SK-N-SH (cell line): Measurements from ENCODE around the gene RNF150. TPM values are rescaled to one million over a fixed set of nuclear protein-coding genes. Genes with fewer than 3 reads are reported as not detected.
"Not testable (repeated sequence)": the region's sequence is repeated elsewhere in the genome, so short reads cannot be mapped to it uniquely, and the experiment has no call there.

ENCODE experiments used
- CTCF ChIA-PET: fragments of 300-600, 350-600 bp; formaldehyde crosslinking; extraction: SDS; loops from one replicate; lab custom pipeline; 2021; lab: Yijun Ruan, JAX
- POLR2A ChIA-PET: fragments of 350-600 bp; sonication (Branson Sonifier 250); formaldehyde crosslinking; extraction: SDS; loops from one replicate; lab custom pipeline; 2020; ENCODE audit warnings: antibody characterized with exemption, inconsistent platforms; lab: Yijun Ruan, JAX
- DNase-seq: peaks from one replicate; pipeline ENCODE4 v3.0.0; 2012
- H2AFZ ChIP-seq: fragments of 200-600 bp; sonication (generic); 2 replicates; pipeline ENCODE4 v1.8.1; 2016; ENCODE audit warnings: antibody characterized with exemption, mild to moderate bottlenecking, low read depth
- H3F3A ChIP-seq: fragments of 200-600 bp; sonication (generic); replicated peaks from 2 replicates; pipeline ENCODE3; 2016; ENCODE audit warnings: antibody characterized with exemption, mild to moderate bottlenecking; ENCODE audit not compliant: insufficient read depth
- H3K27ac ChIP-seq, 2 experiments: fragments of 200-500 bp in 1 of 2; fragments of 200-600 bp in 1 of 2; sonication (Bioruptor generic) in 1 of 2; sonication (generic), shearing (Covaris generic) in 1 of 2; 2 replicates each; pipeline versions ENCODE4 v1.5.1 to v1.6.1; 2014 to 2016; ENCODE audit warnings: low read depth in 2 of 2, inconsistent platforms in 1 of 2, low read length in 1 of 2, mild to moderate bottlenecking in 1 of 2, mixed read lengths in 1 of 2
- H3K27me3 ChIP-seq: fragments of 200-600 bp; sonication (generic), shearing (Covaris generic); 2 replicates; pipeline ENCODE4 v1.6.1; 2016; ENCODE audit warnings: mixed run types; ENCODE audit not compliant: insufficient read depth
- H3K36me3 ChIP-seq, 2 experiments: fragments of 200-500 bp in 1 of 2; fragments of 200-600 bp in 1 of 2; sonication (Bioruptor generic) in 1 of 2; sonication (generic) in 1 of 2; replicated peaks in 1 of 2; 2 replicates each; pipeline versions ENCODE3 to v1.5.1; 2014 to 2016; ENCODE audit warnings: low read length in 1 of 2, mild to moderate bottlenecking in 1 of 2; ENCODE audit not compliant: insufficient read depth in 2 of 2, control insufficient read depth in 1 of 2
- H3K4me1 ChIP-seq, 2 experiments: fragments of 200-500 bp in 1 of 2; fragments of 200-600 bp in 1 of 2; sonication (Bioruptor generic) in 1 of 2; sonication (generic), shearing (Covaris generic) in 1 of 2; 2 replicates each; pipeline versions ENCODE4 v1.5.1 to v1.6.1; 2014 to 2016; ENCODE audit warnings: low read depth in 1 of 2, low read length in 1 of 2, mixed run types in 1 of 2; ENCODE audit not compliant: insufficient read depth in 2 of 2, control insufficient read depth in 1 of 2
- H3K4me2 ChIP-seq: fragments of 200-600 bp; sonication (generic), shearing (Covaris generic); 2 replicates; pipeline ENCODE4 v1.6.1; 2017; ENCODE audit warnings: mixed run types
- H3K4me3 ChIP-seq, 2 experiments: fragments of 200-500 bp in 1 of 2; fragments of 200-600 bp in 1 of 2; sonication (Bioruptor generic) in 1 of 2; sonication (generic), shearing (Covaris generic) in 1 of 2; 2 replicates each; pipeline versions ENCODE4 v1.5.1 to v1.8.1; 2014 to 2016; ENCODE audit warnings: low read depth in 2 of 2, inconsistent platforms in 1 of 2, low read length in 1 of 2, mild to moderate bottlenecking in 1 of 2, mixed read lengths in 1 of 2, moderate library complexity in 1 of 2
- H3K79me2 ChIP-seq: fragments of 200-600 bp; sonication (generic); 2 replicates; pipeline ENCODE4 v1.8.1; 2017; ENCODE audit warnings: mild to moderate bottlenecking; ENCODE audit not compliant: insufficient read depth
- H3K9ac ChIP-seq: fragments of 200-600 bp; sonication (generic); 2 replicates; pipeline ENCODE4 v1.6.1; 2017; ENCODE audit warnings: mixed run types
- H3K9me2 ChIP-seq: fragments of 200-600 bp; sonication (generic); 2 replicates; pipeline ENCODE4 v1.6.1; 2017; ENCODE audit warnings: mixed run types
- H3K9me3 ChIP-seq: fragments of 200-600 bp; sonication (generic); 2 replicates; pipeline ENCODE4 v1.6.1; 2017; ENCODE audit warnings: mixed run types, mild to moderate bottlenecking, moderate library complexity
- H4K20me1 ChIP-seq: fragments of 200-600 bp; sonication (generic); 2 replicates; pipeline ENCODE4 v1.6.1; 2017; ENCODE audit warnings: mild to moderate bottlenecking, mixed run types; ENCODE audit not compliant: insufficient read depth
- CHD2 ChIP-seq: fragments of 150-350 bp; IDR thresholded peaks from 2 replicates; pipeline ENCODE4 v1.6.1; 2018; ENCODE audit warnings: low read length; ENCODE audit not compliant: partially characterized antibody
- EZH2phosphoT487 ChIP-seq: fragments of 200-600 bp; sonication (generic); IDR thresholded peaks from 2 replicates; pipeline ENCODE4 v1.6.1; 2017; ENCODE audit warnings: low read depth, mixed run types, mild to moderate bottlenecking, antibody characterized with exemption, moderate library complexity, borderline replicate concordance
- FOXM1 ChIP-seq: IDR thresholded peaks from 2 replicates; pipeline ENCODE4 v1.4.0; 2012; ENCODE audit warnings: low read depth, mild to moderate bottlenecking
- GABPA ChIP-seq: IDR thresholded peaks from 2 replicates; pipeline ENCODE4 v1.4.0; 2012; ENCODE audit warnings: low read depth, mild to moderate bottlenecking
- GATA2 ChIP-seq: sonication (generic); formaldehyde crosslinking; IDR thresholded peaks from 2 replicates; pipeline ENCODE4 v1.5.0; 2020; ENCODE audit warnings: mild to moderate bottlenecking, missing genetic modification reagents
- JUND ChIP-seq: IDR thresholded peaks from 2 replicates; pipeline ENCODE4 v1.4.0; 2012
- MEF2A ChIP-seq: IDR thresholded peaks from 2 replicates; pipeline ENCODE4 v1.4.0; 2012; ENCODE audit warnings: low read depth, borderline replicate concordance
- MXI1 ChIP-seq: IDR thresholded peaks from 2 replicates; pipeline ENCODE4 v1.6.1; 2012; ENCODE audit warnings: mild to moderate bottlenecking, low read depth, low read length, improper control_type of control experiment
- NFIC ChIP-seq: IDR thresholded peaks from 2 replicates; pipeline ENCODE4 v1.4.0; 2012; ENCODE audit warnings: borderline replicate concordance
- NRF1 ChIP-seq: IDR thresholded peaks from 2 replicates; pipeline ENCODE4 v1.6.1; 2012; ENCODE audit warnings: low read depth, mild to moderate bottlenecking, low read length
- POLR2AphosphoS5 ChIP-seq: IDR thresholded peaks from 2 replicates; pipeline ENCODE4 v1.6.1; 2012; ENCODE audit warnings: low read depth, low read length
- RAD21 ChIP-seq: IDR thresholded peaks from 2 replicates; pipeline ENCODE4 v1.6.1; 2012; ENCODE audit warnings: mild to moderate bottlenecking, low read length
- RXRA ChIP-seq: IDR thresholded peaks from 2 replicates; pipeline ENCODE4 v1.4.0; 2012; ENCODE audit warnings: low read depth, mild to moderate bottlenecking, borderline replicate concordance
- SMC3 ChIP-seq: IDR thresholded peaks from 2 replicates; pipeline ENCODE4 v1.6.1; 2012; ENCODE audit warnings: low read depth, low read length, improper control_type of control experiment
- TAF1 ChIP-seq: IDR thresholded peaks from 2 replicates; pipeline ENCODE4 v1.6.1; 2012; ENCODE audit warnings: low read depth, mild to moderate bottlenecking, low read length, moderate library complexity, borderline replicate concordance
- TCF12 ChIP-seq: IDR thresholded peaks from 2 replicates; pipeline ENCODE4 v1.4.0; 2012
- TEAD4 ChIP-seq: IDR thresholded peaks from 2 replicates; pipeline ENCODE4 v1.4.0; 2012; ENCODE audit warnings: mild to moderate bottlenecking, borderline replicate concordance; ENCODE audit not compliant: insufficient read depth
- WGBS: methylation state at CpG from one replicate; pipeline ENCODE4 v1.1.6; 2017; ENCODE audit warnings: low lambda C conversion rate; 5-methylcytosine and 5-hydroxymethylcytosine counted together
- polyA plus RNA-seq, 3 experiments: library from polyadenylated mRNA; depleted of rRNA; stranded (reverse); fragments of >200 nt; gene quantifications; 2 replicates each; pipeline ENCODE4 v1.2.3, GENCODE V29; 2012
- TF ChIP-seq, protein P1 (sequence below): IDR thresholded peaks from 2 replicates; pipeline ENCODE4 v1.6.1; 2012; ENCODE audit warnings: mild to moderate bottlenecking, low read depth, low read length, moderate library complexity
- TF ChIP-seq, protein P2 (sequence below): fragments of 150-350 bp; IDR thresholded peaks from 2 replicates; pipeline ENCODE4 v1.6.1; 2017; ENCODE audit warnings: antibody characterized with exemption, low read length, low read depth, borderline replicate concordance
- TF ChIP-seq, protein P3 (sequence below): fragments of 200-600 bp; sonication (generic); IDR thresholded peaks from 2 replicates; pipeline ENCODE4 v1.6.1; 2017; ENCODE audit warnings: antibody characterized with exemption, mild to moderate bottlenecking, moderate library complexity

RNF150 gene
- polyA plus RNA-seq, 1 of the 3 experiments (the other 2 are of a cell fraction): 5.8 TPM

DNA sequence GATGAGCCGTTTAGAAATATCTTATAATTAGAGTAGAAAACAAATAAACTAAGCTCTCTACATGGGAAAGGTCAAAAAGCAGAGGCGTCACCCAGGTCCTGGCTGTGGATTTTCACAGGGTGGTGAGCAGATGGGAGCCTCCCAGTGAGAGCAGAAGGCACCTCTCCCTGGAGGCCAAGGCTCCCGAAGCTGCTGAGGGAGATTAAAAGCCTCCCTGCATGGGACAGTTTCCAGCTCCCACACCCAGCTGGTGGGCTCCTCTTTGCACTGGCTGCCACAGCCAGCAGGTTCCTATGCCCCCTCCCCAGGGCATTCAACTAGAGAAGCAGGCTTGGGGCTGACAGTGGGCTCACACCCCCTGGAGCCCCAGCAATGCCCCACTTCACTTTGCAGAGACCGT, 321.8 kb downstream of the RNF150 start:
- no peaks in the 10 kb centered on the region; the same call in 1 of the 2 replicates for H3K27me3 ChIP-seq
- no peaks in the 10 kb centered on the region for H3K9me2 ChIP-seq
- ChIA-PET CTCF (no interaction called here), POLR2A (no interaction called here)
- no peak overlapping the region for H3K27ac ChIP-seq
- DNase-seq: no peak
- H3K9me3 ChIP-seq: no peaks in the 10 kb centered on the region
- no peak overlapping the region for H3K9ac ChIP-seq
- H2AFZ ChIP-seq: no peak overlapping the region
- peaks cover 0 to 5% of the 10 kb centered on the region in 2 experiments; a peak in 2 of 4 replicates for H3K4me1 ChIP-seq
- no peaks in the 10 kb centered on the region for H3K79me2 ChIP-seq
- H3K36me3 ChIP-seq: no peaks in the 10 kb centered on the region
- H3K4me2 ChIP-seq: no peak overlapping the region
- no peak overlapping the region for H3K4me3 ChIP-seq
- WGBS: 50% methylated on average over 4 of the region's 4 CpGs
- H4K20me1 ChIP-seq: no peaks in the 10 kb centered on the region
- no peaks in the 10 kb centered on the region for H3F3A ChIP-seq
- TF ChIP-seq, protein P1, sequence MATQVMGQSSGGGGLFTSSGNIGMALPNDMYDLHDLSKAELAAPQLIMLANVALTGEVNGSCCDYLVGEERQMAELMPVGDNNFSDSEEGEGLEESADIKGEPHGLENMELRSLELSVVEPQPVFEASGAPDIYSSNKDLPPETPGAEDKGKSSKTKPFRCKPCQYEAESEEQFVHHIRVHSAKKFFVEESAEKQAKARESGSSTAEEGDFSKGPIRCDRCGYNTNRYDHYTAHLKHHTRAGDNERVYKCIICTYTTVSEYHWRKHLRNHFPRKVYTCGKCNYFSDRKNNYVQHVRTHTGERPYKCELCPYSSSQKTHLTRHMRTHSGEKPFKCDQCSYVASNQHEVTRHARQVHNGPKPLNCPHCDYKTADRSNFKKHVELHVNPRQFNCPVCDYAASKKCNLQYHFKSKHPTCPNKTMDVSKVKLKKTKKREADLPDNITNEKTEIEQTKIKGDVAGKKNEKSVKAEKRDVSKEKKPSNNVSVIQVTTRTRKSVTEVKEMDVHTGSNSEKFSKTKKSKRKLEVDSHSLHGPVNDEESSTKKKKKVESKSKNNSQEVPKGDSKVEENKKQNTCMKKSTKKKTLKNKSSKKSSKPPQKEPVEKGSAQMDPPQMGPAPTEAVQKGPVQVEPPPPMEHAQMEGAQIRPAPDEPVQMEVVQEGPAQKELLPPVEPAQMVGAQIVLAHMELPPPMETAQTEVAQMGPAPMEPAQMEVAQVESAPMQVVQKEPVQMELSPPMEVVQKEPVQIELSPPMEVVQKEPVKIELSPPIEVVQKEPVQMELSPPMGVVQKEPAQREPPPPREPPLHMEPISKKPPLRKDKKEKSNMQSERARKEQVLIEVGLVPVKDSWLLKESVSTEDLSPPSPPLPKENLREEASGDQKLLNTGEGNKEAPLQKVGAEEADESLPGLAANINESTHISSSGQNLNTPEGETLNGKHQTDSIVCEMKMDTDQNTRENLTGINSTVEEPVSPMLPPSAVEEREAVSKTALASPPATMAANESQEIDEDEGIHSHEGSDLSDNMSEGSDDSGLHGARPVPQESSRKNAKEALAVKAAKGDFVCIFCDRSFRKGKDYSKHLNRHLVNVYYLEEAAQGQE: no peak
- TF ChIP-seq MEF2A (no peak), POLR2AphosphoS5 (no peak), EZH2phosphoT487 (no peak), TEAD4 (no peak), RXRA (no peak), RAD21 (no peak), NFIC (no peak), CHD2 (no peak), JUND (no peak), GATA2 (CRISPR knock-in tag) (no peak), FOXM1 (no peak), NRF1 (no peak), GABPA (no peak), TAF1 (no peak), MXI1 (no peak), TCF12 (no peak), SMC3 (no peak)
- TF ChIP-seq, protein P2, sequence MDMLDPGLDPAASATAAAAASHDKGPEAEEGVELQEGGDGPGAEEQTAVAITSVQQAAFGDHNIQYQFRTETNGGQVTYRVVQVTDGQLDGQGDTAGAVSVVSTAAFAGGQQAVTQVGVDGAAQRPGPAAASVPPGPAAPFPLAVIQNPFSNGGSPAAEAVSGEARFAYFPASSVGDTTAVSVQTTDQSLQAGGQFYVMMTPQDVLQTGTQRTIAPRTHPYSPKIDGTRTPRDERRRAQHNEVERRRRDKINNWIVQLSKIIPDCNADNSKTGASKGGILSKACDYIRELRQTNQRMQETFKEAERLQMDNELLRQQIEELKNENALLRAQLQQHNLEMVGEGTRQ: no peak
- TF ChIP-seq, protein P3, sequence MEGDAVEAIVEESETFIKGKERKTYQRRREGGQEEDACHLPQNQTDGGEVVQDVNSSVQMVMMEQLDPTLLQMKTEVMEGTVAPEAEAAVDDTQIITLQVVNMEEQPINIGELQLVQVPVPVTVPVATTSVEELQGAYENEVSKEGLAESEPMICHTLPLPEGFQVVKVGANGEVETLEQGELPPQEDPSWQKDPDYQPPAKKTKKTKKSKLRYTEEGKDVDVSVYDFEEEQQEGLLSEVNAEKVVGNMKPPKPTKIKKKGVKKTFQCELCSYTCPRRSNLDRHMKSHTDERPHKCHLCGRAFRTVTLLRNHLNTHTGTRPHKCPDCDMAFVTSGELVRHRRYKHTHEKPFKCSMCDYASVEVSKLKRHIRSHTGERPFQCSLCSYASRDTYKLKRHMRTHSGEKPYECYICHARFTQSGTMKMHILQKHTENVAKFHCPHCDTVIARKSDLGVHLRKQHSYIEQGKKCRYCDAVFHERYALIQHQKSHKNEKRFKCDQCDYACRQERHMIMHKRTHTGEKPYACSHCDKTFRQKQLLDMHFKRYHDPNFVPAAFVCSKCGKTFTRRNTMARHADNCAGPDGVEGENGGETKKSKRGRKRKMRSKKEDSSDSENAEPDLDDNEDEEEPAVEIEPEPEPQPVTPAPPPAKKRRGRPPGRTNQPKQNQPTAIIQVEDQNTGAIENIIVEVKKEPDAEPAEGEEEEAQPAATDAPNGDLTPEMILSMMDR: no peak

DNA sequence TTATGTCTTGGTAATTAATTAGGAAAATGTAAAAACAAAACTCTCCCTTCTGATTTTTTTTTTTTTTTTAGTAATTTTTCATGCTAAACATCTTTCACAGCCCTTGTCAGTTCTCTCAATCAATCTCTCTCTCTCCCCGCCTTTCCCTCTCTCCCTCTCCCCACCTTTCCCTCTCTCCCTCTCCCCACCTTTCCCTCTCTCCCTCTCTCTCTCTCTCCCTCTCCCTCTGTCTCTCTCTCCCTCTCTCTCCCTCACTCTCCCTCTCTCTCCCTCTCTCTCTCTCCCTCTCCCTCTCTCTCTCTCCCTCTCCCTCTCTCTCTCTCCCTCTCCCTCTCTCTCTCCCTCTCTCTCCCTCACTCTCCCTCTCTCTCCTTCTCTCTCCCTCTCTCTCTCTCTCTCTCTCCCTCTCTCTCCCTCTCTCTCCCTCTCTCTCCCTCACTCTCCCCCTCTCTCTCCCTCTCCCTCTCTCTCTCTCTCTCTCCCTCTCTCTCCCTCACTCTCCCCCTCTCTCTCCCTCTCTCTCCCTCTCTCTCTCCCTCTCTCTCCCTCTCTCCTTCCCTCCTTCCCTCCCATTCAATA, 322.6 kb downstream of the RNF150 start:
- H3K27me3 ChIP-seq, H3K79me2 ChIP-seq, H3K9ac ChIP-seq, H2AFZ ChIP-seq, H3K27ac ChIP-seq, H3K4me3 ChIP-seq, H3K9me2 ChIP-seq, CTCF ChIA-PET, H4K20me1 ChIP-seq, DNase-seq, POLR2A ChIA-PET, H3K4me1 ChIP-seq, H3K36me3 ChIP-seq, H3F3A ChIP-seq, H3K4me2 ChIP-seq, H3K9me3 ChIP-seq: not testable (repeated sequence)
- 34% methylated on average over 1 of the region's 1 CpG for WGBS
